Measurements from ENCODE around the gene PUS1.

The PUS1 gene

DNA sequence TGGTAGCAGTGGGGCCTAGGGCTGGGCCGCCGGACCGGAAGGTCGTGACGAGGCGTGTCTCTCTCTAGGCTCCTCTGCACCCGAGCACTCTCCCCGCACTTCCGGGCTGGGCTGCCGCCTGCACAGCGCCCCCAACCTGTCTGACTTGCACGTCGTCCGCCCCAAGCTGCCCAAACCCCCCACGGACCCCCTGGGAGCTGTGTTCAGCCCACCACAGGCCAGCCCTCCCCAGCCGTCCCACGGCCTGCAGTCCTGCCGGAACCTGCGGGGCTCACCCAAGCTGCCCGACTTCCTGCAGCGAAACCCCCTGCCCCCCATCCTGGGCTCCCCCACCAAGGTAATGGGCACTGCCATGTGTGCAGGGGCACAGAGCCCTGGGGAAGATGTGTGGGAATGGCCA, 13.3 kb upstream of the PUS1 start:
- DNase-seq (ENCODE audit: low read depth): no peak

GRCh38 chr12:131916306-131917138, 12.6 kb upstream of the PUS1 start:
- DNase-seq (ENCODE audit: low read depth): no peak

DNA sequence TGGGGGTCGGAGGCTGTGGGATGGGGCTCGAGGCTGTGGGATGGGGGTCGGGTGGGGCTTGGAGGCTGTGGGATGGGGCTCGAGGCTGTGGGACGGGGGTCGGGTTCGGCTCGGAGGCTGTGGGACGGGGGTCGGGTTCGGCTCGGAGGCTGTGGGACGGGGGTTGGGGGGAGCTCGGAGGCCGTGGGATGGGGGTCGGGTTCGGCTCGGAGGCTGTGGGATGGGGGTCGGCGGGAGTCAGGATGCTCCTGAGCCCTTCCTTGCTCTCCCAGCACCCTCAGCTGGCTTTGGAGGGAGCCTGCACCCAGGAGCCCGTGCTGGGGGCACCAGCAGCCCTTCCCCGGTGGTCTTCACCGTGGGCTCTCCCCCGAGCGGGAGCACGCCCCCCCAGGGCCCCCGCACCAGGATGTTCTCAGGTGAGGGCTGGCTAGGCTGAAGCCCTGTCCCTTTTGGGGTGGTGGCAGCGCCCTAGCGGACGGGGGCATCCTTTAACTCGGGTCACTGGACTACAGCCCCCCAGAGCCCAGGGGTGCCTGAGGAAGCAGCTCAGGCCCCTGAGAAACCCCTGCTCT, 11.9 kb upstream of the PUS1 start:
- no peak for DNase-seq (ENCODE audit: low read depth)

GRCh38 chr12:131917711-131918306, 11.3 kb upstream of the PUS1 start:
- no peak for DNase-seq (ENCODE audit: low read depth)

- DNase-seq (ENCODE audit: low read depth): no peak
Measured at GRCh38 chr12:131918311-131919050, 10.6 kb upstream of the PUS1 start.

DNA sequence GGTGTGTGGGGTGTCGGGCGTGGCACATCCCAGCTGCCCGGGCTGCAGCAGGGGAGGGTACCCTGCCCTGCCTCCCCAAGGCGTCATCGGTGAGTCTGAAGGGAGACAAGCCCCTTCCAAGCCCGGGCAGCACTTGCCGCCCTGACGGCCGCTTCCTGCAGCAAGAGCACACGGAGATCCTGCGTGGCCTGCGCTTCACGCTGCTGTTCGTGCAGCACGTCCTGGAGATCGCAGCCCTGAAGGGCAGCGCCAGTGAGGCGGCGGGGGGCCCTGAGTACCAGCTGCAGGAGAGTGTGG, 10.1 kb upstream of the PUS1 start:
- DNase-seq (ENCODE audit: low read depth): no peak

- DNase-seq (ENCODE audit: low read depth): no peak
Measured at GRCh38 chr12:131919366-131920156, 9.5 kb upstream of the PUS1 start.

GRCh38 chr12:131920157-131920508, 8.9 kb upstream of the PUS1 start:
- no peak for DNase-seq (ENCODE audit: low read depth)

GRCh38 chr12:131920902-131921840, 7.9 kb upstream of the PUS1 start:
- DNase-seq (ENCODE audit: low read depth): no peak

GRCh38 chr12:131921866-131922769, 7.0 kb upstream of the PUS1 start:
- no peak for DNase-seq (ENCODE audit: low read depth)

- DNase-seq (ENCODE audit: low read depth): no peak
Measured at GRCh38 chr12:131922772-131923171, 6.3 kb upstream of the PUS1 start.

- DNase-seq (ENCODE audit: low read depth): no peak
Measured at GRCh38 chr12:131923260-131923659, 5.8 kb upstream of the PUS1 start.

GRCh38 chr12:131927110-131928079, 1.7 kb upstream of the PUS1 start:
- DNase-seq (ENCODE audit: low read depth): no peak

GRCh38 chr12:131928080-131928710, 881 bp upstream of the PUS1 start:
- DNase-seq (ENCODE audit: low read depth): no peak

DNA sequence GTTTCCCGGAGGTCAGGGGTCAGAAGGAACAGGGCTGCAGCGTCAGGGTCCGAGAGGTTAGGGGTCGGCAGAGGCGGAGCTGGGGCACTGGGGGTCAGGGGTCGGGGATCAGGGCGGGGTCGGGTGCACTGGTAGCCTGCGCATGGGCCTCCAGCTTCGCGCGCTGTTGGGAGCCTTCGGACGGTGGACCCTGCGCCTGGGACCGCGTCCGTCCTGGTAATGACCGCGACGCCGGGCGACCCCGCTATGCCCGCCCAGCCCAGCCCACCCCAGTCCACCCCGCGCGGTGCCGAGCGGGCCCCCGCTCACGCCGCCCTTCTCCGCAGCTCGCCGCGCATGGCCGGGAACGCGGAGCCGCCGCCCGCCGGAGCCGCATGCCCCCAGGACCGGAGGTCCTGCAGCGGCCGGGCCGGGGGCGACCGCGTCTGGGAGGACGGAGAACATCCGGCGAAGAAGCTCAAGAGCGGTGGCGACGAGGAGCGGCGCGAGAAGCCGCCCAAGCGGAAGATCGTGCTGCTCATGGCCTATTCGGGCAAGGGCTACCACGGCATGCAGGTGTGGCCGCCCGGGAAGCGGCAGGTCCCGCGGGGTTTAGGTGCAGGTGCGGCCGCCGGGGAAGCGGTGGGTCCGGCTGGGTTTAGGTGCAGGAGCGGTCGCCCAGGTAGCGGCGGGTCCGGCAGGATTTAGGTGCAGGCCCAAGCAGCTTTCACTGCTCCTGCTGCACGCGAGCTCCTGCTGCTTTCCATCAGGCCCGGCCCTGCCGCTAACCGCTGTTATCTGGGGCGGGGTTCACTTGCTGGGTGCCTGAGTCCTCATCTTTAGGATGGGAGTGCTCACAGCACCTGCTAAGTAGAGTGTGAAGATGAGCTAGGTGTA, 743 bp downstream of the PUS1 start:
- DNase-seq (ENCODE audit: low read depth): no peak

- DNase-seq (ENCODE audit: low read depth): no peak
Measured at GRCh38 chr12:131930510-131930909, 1.4 kb downstream of the PUS1 start.

- DNase-seq (ENCODE audit: low read depth): no peak
Measured at GRCh38 chr12:131933387-131933786, 4.3 kb downstream of the PUS1 start.

Measured in stimulated activated CD8-positive, alpha-beta memory T cell treated with anti-CD3 and anti-CD28 coated beads, Interleukin-15, amount 100 ng/mL, for 24 hours (primary cell).